Endothelial cell of umbilical vein (primary cell): ENCODE results near the gene OR1E2. TPM values are rescaled to one million over a fixed set of nuclear protein-coding genes. Genes with fewer than 3 reads are reported as not detected.
"Not testable (repeated sequence)": the region's sequence is repeated elsewhere in the genome, so short reads cannot be mapped to it uniquely, and the experiment has no call there.

Source experiments
- BruUV-seq: library from RNA; stranded (reverse); fragments of 400-500 nt; replicated peaks from 2 replicates; lab custom pipeline; 2021; lab: Mats Ljungman, UMichigan
- CTCF ChIA-PET: fragments of 300-600, 350-600 bp; sonication (Branson Sonifier 250); formaldehyde crosslinking; loops from one replicate; lab custom pipeline; 2021; ENCODE audit warnings: antibody characterized with exemption, inconsistent platforms; lab: Charles Lee
- POLR2A ChIA-PET: fragments of 300-600, 350-600 bp; sonication (Branson Sonifier 250); formaldehyde crosslinking; loops from one replicate; lab custom pipeline; 2021; ENCODE audit warnings: antibody characterized with exemption, inconsistent platforms; lab: Charles Lee
- DNase-seq: peaks from one replicate; pipeline ENCODE4 v3.0.0-alpha.2; 2011; ENCODE audit warnings: low read depth, low spot score
- FAIRE-seq: peaks from 2 replicates; lab custom pipeline; 2011; peaks lifted over from hg19 to GRCh38; lab: Jason Lieb, UNC
- H2AFZ ChIP-seq: 2 replicates; pipeline ENCODE4 v1.6.0; 2012; ENCODE audit warnings: low read depth, low read length, control low read depth, inconsistent platforms
- H3K27ac ChIP-seq: 2 replicates; pipeline ENCODE4 v1.5.1; 2011; ENCODE audit warnings: low read depth, mild to moderate bottlenecking, control low read depth, low read length, moderate library complexity; ENCODE audit not compliant: insufficient read depth
- H3K27me3 ChIP-seq, 2 experiments: 2 replicates each; pipeline versions ENCODE4 v1.6.0 to v1.6.1; 2011; ENCODE audit warnings: low read length in 2 of 2, mixed read lengths in 1 of 2; ENCODE audit not compliant: control insufficient read depth in 2 of 2, insufficient read depth in 2 of 2
- H3K36me3 ChIP-seq, 2 experiments: 2 replicates in 1 of 2; 3 replicates in 1 of 2; pipeline ENCODE4 v1.5.1; 2011; ENCODE audit warnings: low read length in 2 of 2, mild to moderate bottlenecking in 1 of 2, moderate library complexity in 1 of 2; ENCODE audit not compliant: control insufficient read depth in 2 of 2, insufficient read depth in 2 of 2; ENCODE audit errors: extremely low read depth in 1 of 2
- H3K4me1 ChIP-seq: 3 replicates; pipeline ENCODE4 v1.5.1; 2011; ENCODE audit warnings: mild to moderate bottlenecking, low read length; ENCODE audit not compliant: control insufficient read depth, insufficient read depth; ENCODE audit errors: extremely low read depth
- H3K4me2 ChIP-seq: 2 replicates; pipeline ENCODE4 v1.6.1; 2011; ENCODE audit warnings: low read length, control low read depth, mixed read lengths; ENCODE audit not compliant: insufficient read depth
- H3K4me3 ChIP-seq, 3 experiments: fragments of 200-600 bp in 1 of 3; sonication (generic), shearing (Covaris generic) in 1 of 3; replicated peaks in 1 of 3; 2 replicates each; pipeline ENCODE4 v1.5.1; 2011 to 2016; ENCODE audit warnings: control low read depth in 3 of 3, low read length in 3 of 3, mild to moderate bottlenecking in 2 of 3, inconsistent platforms in 1 of 3, low read depth in 1 of 3, moderate library complexity in 1 of 3; ENCODE audit not compliant: insufficient read depth in 1 of 3
- H3K79me2 ChIP-seq: 2 replicates; pipeline ENCODE4 v1.6.0; 2012; ENCODE audit warnings: low read length, inconsistent platforms; ENCODE audit not compliant: control insufficient read depth, insufficient read depth
- H3K9ac ChIP-seq: replicated peaks from 2 replicates; pipeline ENCODE3; 2011; ENCODE audit warnings: low read length, control low read depth; ENCODE audit not compliant: insufficient read depth; ENCODE audit errors: extremely low read depth
- H3K9me1 ChIP-seq: replicated peaks from 3 replicates; pipeline ENCODE4 v1.6.0; 2011; ENCODE audit warnings: mild to moderate bottlenecking, low read length; ENCODE audit not compliant: control insufficient read depth, insufficient read depth; ENCODE audit errors: extremely low read depth
- H3K9me3 ChIP-seq: replicated peaks from 2 replicates; pipeline ENCODE4 v1.5.1; 2012; ENCODE audit warnings: low read length, inconsistent platforms; ENCODE audit not compliant: control insufficient read depth, insufficient read depth
- H4K20me1 ChIP-seq: replicated peaks from 2 replicates; pipeline ENCODE3; 2011; ENCODE audit warnings: mild to moderate bottlenecking, low read length; ENCODE audit not compliant: control insufficient read depth, insufficient read depth; ENCODE audit errors: extremely low read depth
- CTCF ChIP-seq, 2 donors: IDR thresholded peaks; 1 replicate in 1 of 2; 2 replicates in 1 of 2; pipeline ENCODE4 v1.5.1; 2011; ENCODE audit warnings: low read length in 2 of 2, mild to moderate bottlenecking in 2 of 2, moderate library complexity in 2 of 2, control low read depth in 1 of 2, inconsistent platforms in 1 of 2, low read depth in 1 of 2; ENCODE audit not compliant: insufficient read depth in 1 of 2; ENCODE audit errors: extremely low read depth in 1 of 2
- EZH2 ChIP-seq: IDR thresholded peaks from 2 replicates; pipeline ENCODE4 v1.6.1; 2012; ENCODE audit warnings: borderline replicate concordance, low read depth, mild to moderate bottlenecking, moderate library complexity, low read length, inconsistent platforms; ENCODE audit not compliant: severe bottlenecking
- FOS ChIP-seq: IDR thresholded peaks from 2 replicates; pipeline ENCODE4 v1.6.1; 2011; ENCODE audit warnings: mild to moderate bottlenecking, low read length, moderate library complexity, borderline replicate concordance; ENCODE audit not compliant: insufficient read depth
- GATA2 ChIP-seq: IDR thresholded peaks from 2 replicates; pipeline ENCODE4 v1.7.0; 2011; ENCODE audit warnings: low read depth, mild to moderate bottlenecking, moderate library complexity, mixed read lengths, low read length; ENCODE audit not compliant: insufficient read length, insufficient read depth
- JUN ChIP-seq: IDR thresholded peaks from 2 replicates; pipeline ENCODE4 v1.6.1; 2011; ENCODE audit warnings: borderline replicate concordance, low read depth; ENCODE audit not compliant: insufficient read length, insufficient read depth
- MAX ChIP-seq: IDR thresholded peaks from 2 replicates; pipeline ENCODE4 v1.6.1; 2011; ENCODE audit not compliant: insufficient read depth, insufficient read length
- MYC ChIP-seq: IDR thresholded peaks from one replicate; pipeline ENCODE4 v1.6.1; 2011; ENCODE audit warnings: mild to moderate bottlenecking, low read depth, low read length
- POLR2A ChIP-seq: IDR thresholded peaks from 2 replicates; pipeline ENCODE4 v1.6.1; 2012; ENCODE audit warnings: low read depth, mild to moderate bottlenecking, control low read depth, low read length
- POLR2AphosphoS5 ChIP-seq: IDR thresholded peaks from 2 replicates; pipeline ENCODE4 v1.6.1; 2012; ENCODE audit warnings: low read depth, mild to moderate bottlenecking, control low read depth, low read length, moderate library complexity; ENCODE audit not compliant: insufficient read depth
- dilution Hi-C: fragments of 300-500 bp; cut with MboI; formaldehyde crosslinking; loops from one replicate; pipeline ENCODE4 v1.15.0; 2019; ENCODE audit warnings: low sequenced_read_pairs; ENCODE audit not compliant: extremely low pct_ligation_motif_present
- intact Hi-C: fragments of 100-400 bp; cut with micrococcal nuclease; formaldehyde crosslinking; loops from one replicate; pipeline ENCODE4 v1.10.0; 2022
- polyA plus RNA-seq, 4 experiments: library from polyadenylated mRNA; depleted of rRNA in 3 of 4; stranded (reverse) in 3 of 4; unstranded in 1 of 4; fragments of >200 nt; gene quantifications; 2 replicates each; pipeline versions ENCODE4 v1.2.1 to v1.2.3, GENCODE V29; 2011 to 2012; ENCODE audit warnings: missing spikeins in 1 of 4
- total RNA-seq: library from RNA; stranded (reverse); gene quantifications from 2 replicates; pipeline ENCODE4 v1.2.3, GENCODE V29; 2021

The OR1E2 gene
- total and polyA plus RNA-seq, 2 donors (not counting 3 experiments of a cell fraction or from before 2014, with no cell fraction given) = not detected

- H3K4me2 ChIP-seq = no peak within 1 kb of the TSS
- intact Hi-C loops = no loop called here
- H3K36me3 ChIP-seq = no peaks in the 10 kb centered on the region
- ChIA-PET POLR2A (no interaction called here), CTCF (no interaction called here)
- FAIRE-seq (no peak), DNase-seq (no peak)
- H3K4me3 ChIP-seq = no peak within 1 kb of the TSS
- no peaks in the 10 kb centered on the region for H3K9me3 ChIP-seq
- dilution Hi-C loops = no loop called here
- no peak within 1 kb of the TSS for H2AFZ ChIP-seq
- H3K4me1 ChIP-seq = no peaks in the 10 kb centered on the region
- no peak within 1 kb of the TSS for H3K27ac ChIP-seq
- no peak within 1 kb of the TSS for H3K9ac ChIP-seq
- H3K79me2 ChIP-seq = no peaks in the 10 kb centered on the region
- no TSS peak for BruUV-seq
- no peaks in the 10 kb centered on the region for H3K9me1 ChIP-seq
- TF ChIP-seq MYC = no peak
- no peak for TF ChIP-seq MAX
- TF ChIP-seq GATA2 = no peak
- no peak for TF ChIP-seq POLR2AphosphoS5
- no peak for TF ChIP-seq EZH2
- TF ChIP-seq JUN = no peak
- no peak for TF ChIP-seq CTCF (IDR thresholded peaks at IDR 0.05; ENCODE audit: extremely low read depth in 1 of 2, insufficient read depth in 1 of 2, low read depth in 1 of 2, low read length in 2 of 2)
- no peak for TF ChIP-seq POLR2A
- no peak for TF ChIP-seq FOS
- no peaks in the 10 kb centered on the region for H3K27me3 ChIP-seq
- H4K20me1 ChIP-seq = no peaks in the 10 kb centered on the region
Observed at GRCh38 chr17:3411070-3411469, 22.6 kb downstream of the OR1E2 start, which contains the start of gene OR3A3. Gene OR3A3, plus strand, starts transcription at chr17:3411370.

GRCh38 chr17:3403856-3404255 lies 29.8 kb downstream of the OR1E2 start:
- H3K9me3 ChIP-seq, CTCF ChIA-PET, POLR2A ChIA-PET, intact Hi-C loops, H3K27me3 ChIP-seq, H3K4me3 ChIP-seq, H3K9me1 ChIP-seq, H4K20me1 ChIP-seq, H3K36me3 ChIP-seq, H3K4me2 ChIP-seq, H2AFZ ChIP-seq, BruUV-seq, H3K79me2 ChIP-seq, H3K9ac ChIP-seq, H3K4me1 ChIP-seq, H3K27ac ChIP-seq, dilution Hi-C loops, DNase-seq, FAIRE-seq: not testable (repeated sequence)
